OCI-LY3 (cell line): Measurements from ENCODE around the gene ACTA2.

Source experiments
- EZH2phosphoT487 ChIP-seq: fragments of 200-600 bp; shearing (Covaris generic); IDR thresholded peaks from 2 replicates; pipeline ENCODE4 v1.6.1; 2018; ENCODE audit warnings: antibody characterized with exemption, mixed run types, low read depth
- TF ChIP-seq, protein P1 (sequence below): fragments of 200-600, 300-600 bp; sonication (generic); IDR thresholded peaks from 2 replicates; pipeline ENCODE4 v1.5.1; 2014; ENCODE audit warnings: antibody characterized with exemption, low read length, low read depth

DNA sequence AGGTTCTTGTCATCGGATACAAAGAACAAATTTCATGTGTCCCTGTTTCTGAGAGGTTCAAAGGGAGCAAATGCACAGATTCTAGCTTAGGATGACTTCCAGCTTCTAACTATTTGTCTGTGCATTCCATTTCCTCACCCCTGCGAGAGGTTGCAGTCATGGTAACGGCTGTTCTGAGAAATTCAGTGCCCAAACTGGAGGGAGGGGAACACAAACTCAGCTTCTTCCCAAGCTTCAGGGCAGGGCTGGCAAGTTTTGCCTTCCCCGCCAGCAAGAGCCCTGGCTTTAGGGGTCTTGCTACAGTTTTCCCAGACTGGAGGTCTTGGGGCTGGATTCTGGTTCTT lies 49.1 kb upstream of the ACTA2 start:
- TF ChIP-seq, protein P1, sequence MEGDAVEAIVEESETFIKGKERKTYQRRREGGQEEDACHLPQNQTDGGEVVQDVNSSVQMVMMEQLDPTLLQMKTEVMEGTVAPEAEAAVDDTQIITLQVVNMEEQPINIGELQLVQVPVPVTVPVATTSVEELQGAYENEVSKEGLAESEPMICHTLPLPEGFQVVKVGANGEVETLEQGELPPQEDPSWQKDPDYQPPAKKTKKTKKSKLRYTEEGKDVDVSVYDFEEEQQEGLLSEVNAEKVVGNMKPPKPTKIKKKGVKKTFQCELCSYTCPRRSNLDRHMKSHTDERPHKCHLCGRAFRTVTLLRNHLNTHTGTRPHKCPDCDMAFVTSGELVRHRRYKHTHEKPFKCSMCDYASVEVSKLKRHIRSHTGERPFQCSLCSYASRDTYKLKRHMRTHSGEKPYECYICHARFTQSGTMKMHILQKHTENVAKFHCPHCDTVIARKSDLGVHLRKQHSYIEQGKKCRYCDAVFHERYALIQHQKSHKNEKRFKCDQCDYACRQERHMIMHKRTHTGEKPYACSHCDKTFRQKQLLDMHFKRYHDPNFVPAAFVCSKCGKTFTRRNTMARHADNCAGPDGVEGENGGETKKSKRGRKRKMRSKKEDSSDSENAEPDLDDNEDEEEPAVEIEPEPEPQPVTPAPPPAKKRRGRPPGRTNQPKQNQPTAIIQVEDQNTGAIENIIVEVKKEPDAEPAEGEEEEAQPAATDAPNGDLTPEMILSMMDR: no peak
- TF ChIP-seq EZH2phosphoT487: no peak
